CD8-positive, alpha-beta memory T cell (primary cell): Measurements from ENCODE around the gene PRR30. TPM values are rescaled to one million over a fixed set of nuclear protein-coding genes. Genes with fewer than 3 reads are reported as not detected.

Source experiments
- CTCF ChIA-PET: fragments of 350-600 bp; sonication (Branson Sonifier 250); formaldehyde crosslinking; loops from one replicate; lab custom pipeline; 2021; ENCODE audit warnings: antibody characterized with exemption; lab: Charles Lee
- POLR2A ChIA-PET: fragments of 350-600 bp; sonication (Branson Sonifier 250); formaldehyde crosslinking; loops from one replicate; lab custom pipeline; 2021; ENCODE audit warnings: antibody characterized with exemption; lab: Charles Lee
- DNase-seq, 5 donors: peaks; one replicate each; pipeline versions ENCODE4 v3.0.0 to v3.0.0-alpha.2; 2020 to 2022; ENCODE audit warnings: mixed read lengths in 1 of 5
- H3K27ac ChIP-seq: one replicate; pipeline ENCODE4 v1.7.0; 2013; ENCODE audit warnings: low read depth, mild to moderate bottlenecking, low read length, moderate library complexity
- H3K27me3 ChIP-seq: 2 replicates; pipeline ENCODE4 v1.7.0; 2013; ENCODE audit warnings: low read length, mild to moderate bottlenecking; ENCODE audit not compliant: insufficient read depth, poor library complexity, severe bottlenecking
- H3K36me3 ChIP-seq: 2 replicates; pipeline ENCODE4 v1.7.0; 2013; ENCODE audit warnings: mild to moderate bottlenecking, low read length, moderate library complexity; ENCODE audit not compliant: insufficient read depth
- H3K4me1 ChIP-seq: 2 replicates; pipeline ENCODE4 v1.7.0; 2013; ENCODE audit warnings: mild to moderate bottlenecking, low read length, moderate library complexity; ENCODE audit not compliant: insufficient read depth
- H3K4me3 ChIP-seq: 2 replicates; pipeline ENCODE4 v1.7.0; 2013; ENCODE audit warnings: mild to moderate bottlenecking, low read length
- H3K9me3 ChIP-seq: 2 replicates; pipeline ENCODE4 v1.7.0; 2013; ENCODE audit warnings: mild to moderate bottlenecking, low read length
- H3K27ac Mint-ChIP-seq, 8 donors: one replicate each; pipeline ENCODE4 v1.8.0; 2020 to 2021; ENCODE audit warnings: mixed read lengths in 8 of 8, mild to moderate bottlenecking in 6 of 8, inconsistent platforms in 3 of 8, moderate library complexity in 3 of 8
- H3K27me3 Mint-ChIP-seq, 2 donors: one replicate each; pipeline ENCODE4 v1.8.0; 2020 to 2021; ENCODE audit warnings: mixed read lengths in 2 of 2, mild to moderate bottlenecking in 1 of 2, moderate library complexity in 1 of 2
- H3K36me3 Mint-ChIP-seq, 3 donors: one replicate each; pipeline ENCODE4 v1.8.0; 2020 to 2021; ENCODE audit warnings: mixed read lengths in 3 of 3, inconsistent platforms in 1 of 3, mild to moderate bottlenecking in 1 of 3
- H3K4me1 Mint-ChIP-seq, 3 donors: one replicate each; pipeline ENCODE4 v1.8.0; 2020 to 2021; ENCODE audit warnings: mixed read lengths in 3 of 3, inconsistent platforms in 1 of 3, mild to moderate bottlenecking in 1 of 3
- H3K4me3 Mint-ChIP-seq, 7 donors: one replicate each; pipeline ENCODE4 v1.8.0; 2020 to 2021; ENCODE audit warnings: mixed read lengths in 7 of 7, mild to moderate bottlenecking in 6 of 7, moderate library complexity in 4 of 7, inconsistent platforms in 2 of 7
- H3K9me3 Mint-ChIP-seq, 5 donors: one replicate each; pipeline ENCODE4 v1.8.0; 2020 to 2022; ENCODE audit warnings: mixed read lengths in 5 of 5, mild to moderate bottlenecking in 3 of 5, moderate library complexity in 2 of 5, inconsistent platforms in 1 of 5
- polyA plus RNA-seq: library from polyadenylated mRNA; unstranded; fragments of 300-500 nt; fragmentation: Illumina TruSeq; gene quantifications from one replicate; pipeline ENCODE4 v1.2.3, GENCODE V29; 2021
- total RNA-seq, 2 experiments: library from RNA; stranded (reverse); gene quantifications; one replicate each; pipeline ENCODE4 v1.2.3, GENCODE V29; 2021

PRR30 gene
- total and polyA plus RNA-seq, 3 experiments from 2014 or later = not detected

- DNase-seq = no peak
- ChIA-PET CTCF (interaction anchor here (1.1 kb wide), 1 partner anchor 186 kb away, joined by 3 read pairs; no protein-coding TSS in a partner anchor), POLR2A (no interaction called here)
- no peak overlapping the region for H3K27ac ChIP-seq
- H3K4me3 ChIP-seq = no peak overlapping the region
- no peaks in the 10 kb centered on the region for H3K9me3 Mint-ChIP-seq
- H3K4me3 Mint-ChIP-seq = peak overlapping the region in 1 of 7 donors; percentile 66
- H3K4me1 Mint-ChIP-seq = peaks cover 13 to 15% (median 13%) of the 10 kb centered on the region in 3 donors
- peak overlapping the region in 1 of 8 donors; percentile 63 for H3K27ac Mint-ChIP-seq
- H3K36me3 ChIP-seq = no peaks in the 10 kb centered on the region
- H3K4me1 ChIP-seq = peaks cover 8% of the 10 kb centered on the region
- H3K27me3 Mint-ChIP-seq = no peaks in the 10 kb centered on the region
- no peaks in the 10 kb centered on the region for H3K9me3 ChIP-seq
- H3K27me3 ChIP-seq = no peaks in the 10 kb centered on the region
- peaks cover 0 to 2% (median 0%) of the 10 kb centered on the region in 3 donors for H3K36me3 Mint-ChIP-seq
These were observed 45.5 kb downstream of the PRR30 start for GRCh38 chr2:27093430-27094352.

DNA sequence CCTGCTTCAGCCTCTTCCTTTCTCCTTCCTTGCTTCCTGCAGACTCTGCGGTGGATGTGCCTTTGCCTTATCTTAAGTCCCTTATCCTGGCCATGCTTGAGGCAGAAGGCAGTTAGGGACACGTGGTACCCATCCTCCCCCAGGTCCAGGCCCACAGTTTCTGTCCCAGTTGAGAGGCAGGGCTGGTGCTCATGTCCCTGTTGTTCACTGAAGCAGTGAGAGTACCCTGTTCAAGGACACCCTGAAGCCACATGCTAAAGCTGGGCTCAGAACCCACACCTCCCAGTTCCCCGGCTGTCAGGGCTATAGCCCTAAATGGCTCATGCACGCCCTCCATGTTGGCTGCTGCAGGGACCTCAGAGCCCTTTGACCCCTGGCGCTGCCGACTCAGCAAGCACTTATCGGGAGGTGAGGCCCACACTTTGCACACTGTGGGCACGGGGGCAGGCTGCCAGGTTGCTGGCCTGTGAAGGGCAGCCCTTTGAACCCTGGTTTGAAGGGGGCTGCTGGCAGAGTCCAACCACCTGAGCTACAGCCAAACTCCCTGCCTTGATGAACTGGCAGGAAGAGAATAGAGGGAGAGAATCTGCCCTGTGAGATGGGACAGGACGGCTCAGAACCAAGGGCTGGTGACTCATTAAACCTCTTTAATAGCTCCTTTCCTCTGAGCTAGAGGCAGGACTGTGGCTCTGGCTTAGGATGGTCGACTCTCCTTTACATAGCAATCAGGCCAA is 46.3 kb downstream of the PRR30 start:
- no peaks in the 10 kb centered on the region for H3K27me3 Mint-ChIP-seq
- peaks cover 0 to 2% (median 0%) of the 10 kb centered on the region in 3 donors for H3K36me3 Mint-ChIP-seq
- Histone ChIP-seq H3K4me3 (no peak overlapping the region), H3K27me3 (no peaks in the 10 kb centered on the region), H3K36me3 (no peaks in the 10 kb centered on the region), H3K27ac (no peak overlapping the region), H3K4me1 (peaks cover 8% of the 10 kb centered on the region), H3K9me3 (no peaks in the 10 kb centered on the region)
- no peak overlapping the region for H3K4me3 Mint-ChIP-seq
- ChIA-PET CTCF (no interaction called here), POLR2A (no interaction called here)
- no peak overlapping the region for H3K27ac Mint-ChIP-seq
- H3K9me3 Mint-ChIP-seq = no peaks in the 10 kb centered on the region
- H3K4me1 Mint-ChIP-seq = peaks cover 13 to 15% (median 14%) of the 10 kb centered on the region in 3 donors
- no peak for DNase-seq

GRCh38 chr2:27091746-27092695 is 47.2 kb downstream of the PRR30 start:
- peak overlapping the region in 1 of 8 donors; percentile 18 for H3K27ac Mint-ChIP-seq

GRCh38 chr2:27089111-27089954 is 49.9 kb downstream of the PRR30 start:
- H3K27ac Mint-ChIP-seq = peak overlapping the region in 1 of 8 donors; percentile 69
- H3K36me3 Mint-ChIP-seq = peaks cover 0 to 2% (median 0%) of the 10 kb centered on the region in 3 donors
- H3K4me3 Mint-ChIP-seq = peak overlapping the region in 1 of 7 donors; percentile 18
- no peak for DNase-seq
- no peaks in the 10 kb centered on the region for H3K9me3 Mint-ChIP-seq
- Histone ChIP-seq H3K27ac (no peak overlapping the region), H3K4me1 (peaks cover 19% of the 10 kb centered on the region), H3K36me3 (no peaks in the 10 kb centered on the region), H3K9me3 (no peaks in the 10 kb centered on the region), H3K27me3 (no peaks in the 10 kb centered on the region), H3K4me3 (no peak overlapping the region)
- peaks cover 16 to 19% (median 18%) of the 10 kb centered on the region in 3 donors for H3K4me1 Mint-ChIP-seq
- POLR2A ChIA-PET = no interaction called here
- CTCF ChIA-PET = interaction anchor here (1.3 to 2.8 kb wide), 4 partner anchors 12 to 188 kb away, joined by 4 to 10 read pairs (median 4); no protein-coding TSS in a partner anchor
- no peaks in the 10 kb centered on the region for H3K27me3 Mint-ChIP-seq

More at GRCh38 chr2:27091746-27092695, 47.2 kb downstream of the PRR30 start:
- Mint-ChIP-seq H3K4me1 (peaks cover 20 to 23% (median 20%) of the 10 kb centered on the region in 3 donors), H3K36me3 (peaks cover 0 to 2% (median 0%) of the 10 kb centered on the region in 3 donors), H3K4me3 (peak overlapping the region in 2 of 7 donors; percentile 41 to 56), H3K27me3 (no peaks in the 10 kb centered on the region), H3K9me3 (no peaks in the 10 kb centered on the region)
- H3K9me3 ChIP-seq = no peaks in the 10 kb centered on the region
- H3K36me3 ChIP-seq = no peaks in the 10 kb centered on the region
- no peak for DNase-seq
- H3K4me1 ChIP-seq = peaks cover 15% of the 10 kb centered on the region
- POLR2A ChIA-PET = no interaction called here
- CTCF ChIA-PET = no interaction called here
- no peak overlapping the region for H3K4me3 ChIP-seq
- no peaks in the 10 kb centered on the region for H3K27me3 ChIP-seq
- no peak overlapping the region for H3K27ac ChIP-seq

DNA sequence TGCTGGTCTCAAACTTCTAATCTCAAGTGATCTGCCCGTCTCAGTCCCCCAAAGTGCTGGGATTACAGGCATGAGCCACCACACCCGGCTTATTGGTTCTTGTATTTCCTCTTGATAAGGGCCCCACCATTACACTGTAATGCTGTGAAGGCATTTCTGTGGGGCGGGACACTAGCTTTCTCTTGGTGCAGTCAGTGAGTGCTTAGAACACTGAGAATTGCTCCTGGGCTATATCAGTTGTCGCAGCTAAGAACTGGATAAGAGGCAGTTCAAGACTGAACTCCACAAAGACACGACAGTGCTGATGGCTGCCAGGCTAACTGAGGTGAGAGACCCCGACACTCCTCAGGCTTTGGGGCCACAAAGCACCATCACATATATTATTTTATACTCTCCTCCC is 50.6 kb downstream of the PRR30 start:
- Mint-ChIP-seq H3K36me3 (peaks cover 0 to 2% (median 0%) of the 10 kb centered on the region in 3 donors), H3K27ac (peak overlapping the region in 1 of 8 donors; percentile 69), H3K4me1 (peaks cover 18 to 19% (median 19%) of the 10 kb centered on the region in 3 donors), H3K9me3 (no peaks in the 10 kb centered on the region), H3K27me3 (no peaks in the 10 kb centered on the region), H3K4me3 (peak overlapping the region in 4 of 7 donors; percentile 23 to 68 (median 35))
- no peak for DNase-seq
- Histone ChIP-seq H3K27ac (no peak overlapping the region), H3K9me3 (no peaks in the 10 kb centered on the region), H3K27me3 (no peaks in the 10 kb centered on the region), H3K36me3 (no peaks in the 10 kb centered on the region), H3K4me1 (peaks cover 19% of the 10 kb centered on the region), H3K4me3 (no peak overlapping the region)
- CTCF ChIA-PET = interaction anchor here (1.0 to 3.8 kb wide), 6 partner anchors 13 to 191 kb away, joined by 4 to 16 read pairs (median 8); partner anchors contain the start of gene AGBL5
- POLR2A ChIA-PET = no interaction called here

DNA sequence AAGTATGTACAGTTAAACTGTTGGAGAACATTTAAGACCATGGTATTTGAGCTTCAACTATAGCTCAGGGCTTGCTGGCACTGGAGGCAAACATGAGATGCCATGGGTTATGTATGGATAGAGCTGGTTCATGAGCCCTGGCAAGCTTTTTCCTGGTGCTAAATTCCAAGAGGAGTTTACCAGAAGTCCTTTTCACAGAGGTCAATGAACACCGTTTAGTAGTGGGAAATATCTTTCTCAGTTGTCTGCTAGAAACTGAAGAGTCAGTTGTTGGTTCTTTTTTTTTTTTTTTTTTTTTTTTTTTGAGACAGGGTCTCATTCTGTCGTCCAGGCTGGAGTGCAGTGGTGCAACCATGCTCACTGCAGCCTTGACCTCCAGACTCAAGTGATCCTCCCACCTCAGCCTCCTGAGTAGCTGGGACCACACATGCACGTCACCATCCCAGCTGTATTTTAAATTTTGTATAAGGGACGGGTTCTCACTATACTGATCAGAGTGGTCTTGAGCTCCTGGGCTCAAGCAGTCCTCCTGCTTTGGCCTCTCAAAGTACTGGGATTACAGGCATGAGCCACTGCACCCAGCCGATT is 51.3 kb downstream of the PRR30 start:
- Mint-ChIP-seq H3K36me3 (peaks cover 0 to 2% (median 0%) of the 10 kb centered on the region in 3 donors), H3K9me3 (no peaks in the 10 kb centered on the region), H3K4me3 (peak overlapping the region; percentile 30 to 94 (median 75)), H3K27ac (peak overlapping the region in 2 of 8 donors; percentile 37 to 73), H3K4me1 (peaks cover 18 to 19% (median 19%) of the 10 kb centered on the region in 3 donors), H3K27me3 (no peaks in the 10 kb centered on the region)
- no peak for DNase-seq
- no peak overlapping the region for H3K4me3 ChIP-seq
- H3K36me3 ChIP-seq = no peaks in the 10 kb centered on the region
- H3K27ac ChIP-seq = no peak overlapping the region
- peaks cover 19% of the 10 kb centered on the region for H3K4me1 ChIP-seq
- ChIA-PET CTCF (interaction anchor here (0.7 to 3.8 kb wide), 13 partner anchors 11 to 215 kb away, joined by 3 to 16 read pairs (median 5); partner anchors contain the start of genes AGBL5 and PREB), POLR2A (interaction anchor here (1.1 to 3.8 kb wide), 5 partner anchors 8 to 138 kb away, joined by 3 to 24 read pairs (median 3); partner anchors contain the start of genes AGBL5 and OST4)
- H3K9me3 ChIP-seq = no peaks in the 10 kb centered on the region
- H3K27me3 ChIP-seq = no peaks in the 10 kb centered on the region
